Stimulated activated naive B cell treated with anti-CD40 and anti-IgM and Interleukin-4, amounts not matched to agents 10 μg/mL and 1 μg/mL and 100 μg/mL, for 72 hours (primary cell): ENCODE measurements around the gene FBN3.

Experiments used
- ATAC-seq, 2 donors: fragments of 150-1000 bp; cut with Tn5 transposase; replicated peaks; 2 replicates each; pipeline ENCODE4 v1.10.0; 2021; ENCODE audit warnings: moderate library complexity in 1 of 2
- DNase-seq: peaks from one replicate; pipeline ENCODE4 v3.0.0; 2021
- H3K27ac Mint-ChIP-seq: one replicate; pipeline ENCODE4 v1.8.0; 2022; ENCODE audit warnings: mild to moderate bottlenecking, mixed read lengths
- H3K27me3 Mint-ChIP-seq, 2 donors: one replicate each; pipeline ENCODE4 v1.8.0; 2022; ENCODE audit warnings: mixed read lengths in 2 of 2
- H3K36me3 Mint-ChIP-seq, 2 donors: one replicate each; pipeline ENCODE4 v1.8.0; 2022; ENCODE audit warnings: mixed read lengths in 2 of 2, mild to moderate bottlenecking in 1 of 2
- H3K4me1 Mint-ChIP-seq, 2 donors: one replicate each; pipeline ENCODE4 v1.8.0; 2022; ENCODE audit warnings: mixed read lengths in 2 of 2, mild to moderate bottlenecking in 1 of 2
- H3K4me3 Mint-ChIP-seq, 2 donors: one replicate each; pipeline ENCODE4 v1.8.0; 2022; ENCODE audit warnings: mild to moderate bottlenecking in 2 of 2, mixed read lengths in 2 of 2, moderate library complexity in 1 of 2
- H3K9me3 Mint-ChIP-seq, 2 donors: one replicate each; pipeline ENCODE4 v1.8.0; 2022; ENCODE audit warnings: mixed read lengths in 2 of 2, mild to moderate bottlenecking in 1 of 2

FBN3 gene

GRCh38 chr19:8097198-8097597 lies 52.2 kb downstream of the FBN3 start:
- peaks cover 3 to 15% of the 10 kb centered on the region in 2 donors for H3K36me3 Mint-ChIP-seq
- DNase-seq (no peak), ATAC-seq (no peak)
- no peak overlapping the region for H3K4me3 Mint-ChIP-seq
- H3K4me1 Mint-ChIP-seq: peaks cover 0 to 3% of the 10 kb centered on the region in 2 donors
- H3K27ac Mint-ChIP-seq: no peak overlapping the region
- H3K9me3 Mint-ChIP-seq: peaks cover 17 to 19% of the 10 kb centered on the region in 2 donors
- H3K27me3 Mint-ChIP-seq: peaks cover 10 to 12% of the 10 kb centered on the region in 2 donors

GRCh38 chr19:8096071-8096470 lies 53.3 kb downstream of the FBN3 start:
- Mint-ChIP-seq H3K27ac (no peak overlapping the region), H3K36me3 (peaks cover 3 to 15% of the 10 kb centered on the region in 2 donors), H3K27me3 (peaks cover 1 to 12% of the 10 kb centered on the region in 2 donors), H3K4me1 (peaks cover 0 to 3% of the 10 kb centered on the region in 2 donors), H3K9me3 (peaks cover 17 to 19% of the 10 kb centered on the region in 2 donors), H3K4me3 (no peak overlapping the region)
- ATAC-seq (no peak), DNase-seq (no peak)

GRCh38 chr19:8095354-8095886 lies 54.0 kb downstream of the FBN3 start:
- H3K4me1 Mint-ChIP-seq: peaks cover 0 to 3% of the 10 kb centered on the region in 2 donors
- DNase-seq: no peak
- no peak for ATAC-seq
- H3K4me3 Mint-ChIP-seq: no peak overlapping the region
- peaks cover 17 to 19% of the 10 kb centered on the region in 2 donors for H3K9me3 Mint-ChIP-seq
- H3K27me3 Mint-ChIP-seq: peaks cover 0 to 12% of the 10 kb centered on the region in 2 donors
- H3K27ac Mint-ChIP-seq: no peak overlapping the region
- peaks cover 3 to 15% of the 10 kb centered on the region in 2 donors for H3K36me3 Mint-ChIP-seq

GRCh38 chr19:8094336-8094735 lies 55.1 kb downstream of the FBN3 start:
- no peak for ATAC-seq
- Mint-ChIP-seq H3K4me3 (no peak overlapping the region), H3K9me3 (peaks cover 20 to 23% of the 10 kb centered on the region in 2 donors), H3K27ac (no peak overlapping the region), H3K4me1 (peaks cover 0 to 3% of the 10 kb centered on the region in 2 donors), H3K27me3 (peaks cover 0 to 9% of the 10 kb centered on the region in 2 donors), H3K36me3 (peaks cover 3 to 15% of the 10 kb centered on the region in 2 donors)
- no peak for DNase-seq

GRCh38 chr19:8093740-8094139 lies 55.7 kb downstream of the FBN3 start:
- DNase-seq (no peak), ATAC-seq (no peak)
- peaks cover 0 to 4% of the 10 kb centered on the region in 2 donors for H3K27me3 Mint-ChIP-seq
- peaks cover 20 to 23% of the 10 kb centered on the region in 2 donors for H3K9me3 Mint-ChIP-seq
- H3K4me1 Mint-ChIP-seq: peaks cover 0 to under 1% of the 10 kb centered on the region in 2 donors
- no peak overlapping the region for H3K4me3 Mint-ChIP-seq
- no peak overlapping the region for H3K27ac Mint-ChIP-seq
- peaks cover 3 to 15% of the 10 kb centered on the region in 2 donors for H3K36me3 Mint-ChIP-seq

- no peak for ATAC-seq
- Mint-ChIP-seq H3K27ac (no peak overlapping the region), H3K9me3 (peaks cover 14 to 16% of the 10 kb centered on the region in 2 donors), H3K27me3 (peaks cover 0 to 6% of the 10 kb centered on the region in 2 donors), H3K4me3 (no peak overlapping the region), H3K36me3 (peaks cover 3 to 10% of the 10 kb centered on the region in 2 donors), H3K4me1 (no peaks in the 10 kb centered on the region)
- no peak for DNase-seq
Observed at GRCh38 chr19:8090950-8091349, 58.4 kb downstream of the FBN3 start.

- ATAC-seq (peak in 1 of 2 donors; percentile 21), DNase-seq (no peak)
- H3K36me3 Mint-ChIP-seq: peaks cover 3 to 10% of the 10 kb centered on the region in 2 donors
- peaks cover 14 to 16% of the 10 kb centered on the region in 2 donors for H3K9me3 Mint-ChIP-seq
- no peak overlapping the region for H3K27ac Mint-ChIP-seq
- no peak overlapping the region for H3K4me3 Mint-ChIP-seq
- H3K27me3 Mint-ChIP-seq: peaks cover 3 to 15% of the 10 kb centered on the region in 2 donors
- no peaks in the 10 kb centered on the region for H3K4me1 Mint-ChIP-seq
Observed at GRCh38 chr19:8089664-8090601, 59.5 kb downstream of the FBN3 start.

GRCh38 chr19:8088752-8089663 lies 60.4 kb downstream of the FBN3 start:
- peaks cover 0 to 3% of the 10 kb centered on the region in 2 donors for H3K36me3 Mint-ChIP-seq
- H3K4me3 Mint-ChIP-seq: no peak overlapping the region
- DNase-seq (no peak), ATAC-seq (no peak)
- H3K27ac Mint-ChIP-seq: no peak overlapping the region
- H3K4me1 Mint-ChIP-seq: no peaks in the 10 kb centered on the region
- H3K9me3 Mint-ChIP-seq: peaks cover 7 to 10% of the 10 kb centered on the region in 2 donors
- H3K27me3 Mint-ChIP-seq: peaks cover 6 to 19% of the 10 kb centered on the region in 2 donors

GRCh38 chr19:8087876-8088275 lies 61.5 kb downstream of the FBN3 start:
- Mint-ChIP-seq H3K4me3 (no peak overlapping the region), H3K9me3 (peaks cover 3 to 6% of the 10 kb centered on the region in 2 donors), H3K4me1 (no peaks in the 10 kb centered on the region), H3K27me3 (peaks cover 10 to 28% of the 10 kb centered on the region in 2 donors), H3K36me3 (no peaks in the 10 kb centered on the region), H3K27ac (no peak overlapping the region)
- no peak for ATAC-seq
- DNase-seq: no peak

- no peak for ATAC-seq
- DNase-seq: no peak
- H3K27me3 Mint-ChIP-seq: peaks cover 15 to 28% of the 10 kb centered on the region in 2 donors
- H3K36me3 Mint-ChIP-seq: no peaks in the 10 kb centered on the region
- no peak overlapping the region for H3K27ac Mint-ChIP-seq
- H3K9me3 Mint-ChIP-seq: peaks cover 3 to 6% of the 10 kb centered on the region in 2 donors
- no peak overlapping the region for H3K4me3 Mint-ChIP-seq
- no peaks in the 10 kb centered on the region for H3K4me1 Mint-ChIP-seq
Observed at GRCh38 chr19:8086849-8087248, 62.5 kb downstream of the FBN3 start.

- DNase-seq (no peak), ATAC-seq (no peak)
- Mint-ChIP-seq H3K4me3 (no peak overlapping the region), H3K27me3 (peaks cover 15 to 28% of the 10 kb centered on the region in 2 donors), H3K4me1 (no peaks in the 10 kb centered on the region), H3K27ac (no peak overlapping the region), H3K36me3 (no peaks in the 10 kb centered on the region), H3K9me3 (peaks cover 3 to 6% of the 10 kb centered on the region in 2 donors)
Observed at GRCh38 chr19:8085598-8086408, 63.6 kb downstream of the FBN3 start.

- H3K4me3 Mint-ChIP-seq: no peak overlapping the region
- no peak for DNase-seq
- peaks cover 0 to 1% of the 10 kb centered on the region in 2 donors for H3K9me3 Mint-ChIP-seq
- H3K36me3 Mint-ChIP-seq: no peaks in the 10 kb centered on the region
- no peaks in the 10 kb centered on the region for H3K4me1 Mint-ChIP-seq
- H3K27me3 Mint-ChIP-seq: peaks cover 19 to 35% of the 10 kb centered on the region in 2 donors
- no peak for ATAC-seq
- H3K27ac Mint-ChIP-seq: peak overlapping the region; percentile 57
Observed at GRCh38 chr19:8084152-8084551, 65.2 kb downstream of the FBN3 start.

GRCh38 chr19:8083141-8083540 lies 66.3 kb downstream of the FBN3 start:
- no peak for ATAC-seq
- H3K9me3 Mint-ChIP-seq: peaks cover 0 to 1% of the 10 kb centered on the region in 2 donors
- no peak overlapping the region for H3K4me3 Mint-ChIP-seq
- H3K36me3 Mint-ChIP-seq: no peaks in the 10 kb centered on the region
- no peak overlapping the region for H3K27ac Mint-ChIP-seq
- H3K27me3 Mint-ChIP-seq: peaks cover 23 to 36% of the 10 kb centered on the region in 2 donors
- DNase-seq: no peak
- no peaks in the 10 kb centered on the region for H3K4me1 Mint-ChIP-seq
